HepG2 (cell line): ENCODE measurements around the gene ZNF74. TPM values are rescaled to one million over a fixed set of nuclear protein-coding genes. Genes with fewer than 3 reads are reported as not detected.
"Not testable (repeated sequence)": the region's sequence is repeated elsewhere in the genome, so short reads cannot be mapped to it uniquely, and the experiment has no call there.

Experiments used
- ATAC-seq: fragments of 200-7000 bp; cut with Tn5 transposase; 3 replicates; pipeline ENCODE4 v1.9.1; 2020; ENCODE audit warnings: mild to moderate bottlenecking, moderate library complexity
- BruUV-seq: library from RNA; stranded (reverse); fragments of 400-500 nt; replicated peaks from 2 replicates; lab custom pipeline; 2021; lab: Mats Ljungman, UMichigan
- CTCF ChIA-PET: fragments of 300-600 bp; formaldehyde crosslinking; extraction: SDS; loops from one replicate; lab custom pipeline; 2021; ENCODE audit warnings: low total read pairs, inconsistent platforms, low intra/inter-chr PET ratio; lab: Yijun Ruan, JAX
- POLR2A ChIA-PET: fragments of 350-600 bp; sonication (Branson Sonifier 250); formaldehyde crosslinking; loops from one replicate; lab custom pipeline; 2020; ENCODE audit warnings: antibody characterized with exemption, inconsistent platforms; lab: Yijun Ruan, JAX
- DNase-seq: peaks from one replicate; pipeline ENCODE4 v3.0.0-alpha.2; 2015; ENCODE audit warnings: low spot score
- FAIRE-seq: peaks from 3 replicates; lab custom pipeline; 2011; peaks lifted over from hg19 to GRCh38; lab: Jason Lieb, UNC
- H2AFZ ChIP-seq: one replicate; pipeline ENCODE4 v1.6.1; 2011; ENCODE audit warnings: low read length, inconsistent platforms
- H3K27ac ChIP-seq: fragments of 300-600 bp; 3 replicates; pipeline ENCODE4 v1.8.0; 2011; ENCODE audit warnings: mixed run types, mild to moderate bottlenecking, mixed read lengths, low read length, inconsistent platforms; ENCODE audit not compliant: insufficient read depth; ENCODE audit errors: extremely low read length
- H3K27me3 ChIP-seq, 2 experiments: fragments of 200-600 bp in 1 of 2; 2 replicates in 1 of 2; 3 replicates in 1 of 2; pipeline versions ENCODE4 v1.6.0 to v1.8.0; 2011; ENCODE audit warnings: low read length in 2 of 2, mild to moderate bottlenecking in 2 of 2, moderate library complexity in 2 of 2, inconsistent platforms in 1 of 2; ENCODE audit not compliant: insufficient read depth in 2 of 2, control insufficient read depth in 1 of 2
- H3K36me3 ChIP-seq, 2 experiments: fragments of 200-600 bp in 1 of 2; replicated peaks in 1 of 2; 2 replicates in 1 of 2; 3 replicates in 1 of 2; pipeline versions ENCODE4 v1.5.1 to v1.8.0; 2011; ENCODE audit warnings: low read length in 2 of 2, inconsistent platforms in 1 of 2; ENCODE audit not compliant: insufficient read depth in 2 of 2, control insufficient read depth in 1 of 2
- H3K4me1 ChIP-seq: 2 replicates; pipeline ENCODE4 v1.5.1; 2012; ENCODE audit warnings: low read length, inconsistent platforms; ENCODE audit not compliant: insufficient read depth
- H3K4me2 ChIP-seq: 2 replicates; pipeline ENCODE4 v1.6.0; 2011; ENCODE audit warnings: low read depth, low read length, inconsistent platforms
- H3K4me3 ChIP-seq, 3 experiments: fragments of 200-600 bp in 1 of 3; sonication (generic), shearing (Covaris generic) in 1 of 3; replicated peaks in 1 of 3; 2 replicates each; pipeline ENCODE4 v1.5.1; 2011 to 2016; ENCODE audit warnings: low read length in 3 of 3, inconsistent platforms in 2 of 3, low read depth in 2 of 3, mild to moderate bottlenecking in 2 of 3, control low read depth in 1 of 3, mixed read lengths in 1 of 3; ENCODE audit not compliant: insufficient read depth in 1 of 3
- H3K79me2 ChIP-seq: one replicate; pipeline ENCODE4 v1.6.1; 2011; ENCODE audit warnings: low read length, inconsistent platforms; ENCODE audit not compliant: insufficient read depth
- H3K9ac ChIP-seq: 2 replicates; pipeline ENCODE4 v1.6.0; 2011; ENCODE audit warnings: mild to moderate bottlenecking, low read depth, low read length, inconsistent platforms; ENCODE audit not compliant: insufficient read depth
- H3K9me3 ChIP-seq: 2 replicates; pipeline ENCODE4 v1.5.1; 2012; ENCODE audit warnings: mild to moderate bottlenecking, low read length
- H4K20me1 ChIP-seq: 2 replicates; pipeline ENCODE4 v1.6.0; 2011; ENCODE audit warnings: inconsistent platforms, mild to moderate bottlenecking, low read length, moderate library complexity; ENCODE audit not compliant: insufficient read depth
- ASH2L ChIP-seq: fragments of 300-600, 200-600 bp; sonication (generic); IDR thresholded peaks from 2 replicates; pipeline ENCODE4 v1.7.0; 2017; ENCODE audit warnings: low read depth, mild to moderate bottlenecking, moderate library complexity, mixed read lengths, low read length; ENCODE audit not compliant: insufficient read length
- CHCHD3 ChIP-seq: sonication (generic); formaldehyde crosslinking; IDR thresholded peaks from 2 replicates; pipeline ENCODE4 v1.8.0; 2022; ENCODE audit warnings: mild to moderate bottlenecking, missing genetic modification reagents, moderate library complexity
- JUNB ChIP-seq: sonication (generic); formaldehyde crosslinking; IDR thresholded peaks from 2 replicates; pipeline ENCODE4 v1.8.0; 2022; ENCODE audit warnings: missing genetic modification reagents, mild to moderate bottlenecking, borderline replicate concordance
- MIER3 ChIP-seq: IDR thresholded peaks from 2 replicates; pipeline ENCODE4 v1.6.1; 2016; ENCODE audit warnings: missing compliant biosample characterization, borderline replicate concordance
- ZNF468 ChIP-seq: sonication (generic); formaldehyde crosslinking; IDR thresholded peaks from 2 replicates; pipeline ENCODE4 v1.8.0; 2022; ENCODE audit warnings: mild to moderate bottlenecking, moderate library complexity, missing genetic modification reagents
- ZNF747 ChIP-seq: sonication (generic); formaldehyde crosslinking; IDR thresholded peaks from 2 replicates; pipeline ENCODE4 v1.8.1; 2023; ENCODE audit warnings: missing genetic modification reagents, mild to moderate bottlenecking, borderline replicate concordance
- ZNF780A ChIP-seq: sonication (generic); formaldehyde crosslinking; IDR thresholded peaks from 2 replicates; pipeline ENCODE4 v1.8.0; 2022; ENCODE audit warnings: mild to moderate bottlenecking, missing genetic modification reagents, moderate library complexity
- ZNF790 ChIP-seq: sonication (generic); formaldehyde crosslinking; IDR thresholded peaks from 2 replicates; pipeline ENCODE4 v1.8.0; 2022; ENCODE audit warnings: missing genetic modification reagents, mild to moderate bottlenecking, borderline replicate concordance
- WGBS: methylation state at CpG from one replicate; pipeline ENCODE4 v1.1.6; 2017; ENCODE audit warnings: low lambda C conversion rate; 5-methylcytosine and 5-hydroxymethylcytosine counted together
- in situ Hi-C: cut with HindIII; loops from 2 replicates; pipeline ENCODE4 v1.10.0; 2017; ENCODE audit warnings: low pct_unique_long_range_greater_than_20kb; ENCODE audit not compliant: extremely low pct_ligation_motif_present
- intact Hi-C: fragments of 100-400 bp; cut with micrococcal nuclease; formaldehyde crosslinking; loops from one replicate; pipeline ENCODE4 v1.10.0; 2022; ENCODE audit not compliant: unreplicated experiment
- polyA plus RNA-seq, 8 experiments: library from polyadenylated mRNA; depleted of rRNA in 3 of 8; stranded (reverse) in 7 of 8; unstranded in 1 of 8; fragments of >200 nt; fragmentation: Illumina TruSeq in 4 of 8; extraction: Trizol in 4 of 8; gene quantifications; 2 replicates each; pipeline versions ENCODE4 v1.2.1 to v1.2.3, GENCODE V29; 2011 to 2016; ENCODE audit warnings: low read depth in 4 of 8, missing spikeins in 1 of 8, mixed read lengths in 1 of 8; ENCODE audit not compliant: insufficient read depth in 1 of 8
- total RNA-seq, 5 experiments: library from RNA; depleted of rRNA; stranded (reverse); fragments of >200 nt; fragmentation: Illumina TruSeq; extraction: Trizol; gene quantifications; 2 replicates each; pipeline ENCODE4 v1.2.3, GENCODE V29; 2016; ENCODE audit warnings: low read depth in 1 of 5
- TF ChIP-seq, protein P1 (sequence below): sonication (generic); formaldehyde crosslinking; IDR thresholded peaks from 2 replicates; pipeline ENCODE4 v1.8.0; 2023; ENCODE audit warnings: mild to moderate bottlenecking, missing genetic modification reagents
- TF ChIP-seq, protein P2 (sequence below): sonication (generic); formaldehyde crosslinking; IDR thresholded peaks from 2 replicates; pipeline ENCODE4 v1.5.0; 2020; ENCODE audit warnings: mild to moderate bottlenecking, missing genetic modification reagents
- TF ChIP-seq, protein P3 (sequence below): sonication (generic); formaldehyde crosslinking; IDR thresholded peaks from 2 replicates; pipeline ENCODE4 v1.4.0; 2020; ENCODE audit warnings: missing genetic modification reagents

Gene ZNF74
- total and polyA plus RNA-seq, 2 of the 13 experiments (the other 11 are each of a cell fraction or from before 2014, with no cell fraction given) = 6.3 to 9.1 TPM

DNA sequence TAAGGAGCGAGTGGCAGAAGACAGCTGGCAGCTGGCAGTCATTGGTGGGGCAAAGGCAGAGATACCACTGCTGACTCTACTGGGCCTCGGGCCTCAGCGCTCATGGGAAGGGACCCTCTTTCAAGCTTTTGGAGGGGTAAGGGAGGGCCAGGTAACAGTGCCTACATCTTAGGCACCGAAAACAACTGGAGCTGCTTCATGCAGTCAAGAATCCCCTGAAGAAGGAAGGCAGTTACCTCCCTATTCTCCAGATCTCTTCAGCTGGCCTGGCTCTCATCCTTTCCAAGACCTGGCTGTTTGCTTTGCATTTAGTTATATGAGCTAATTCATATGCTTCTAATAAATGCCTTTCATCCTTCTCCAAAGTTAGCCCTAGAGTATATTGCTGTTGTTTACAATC is 15.8 kb upstream of the ZNF74 start:
- DNase-seq = no peak
- WGBS = 31% methylated on average over 2 of the region's 4 CpGs
- Histone ChIP-seq H3K27me3 (peaks cover 0 to 15% of the 10 kb centered on the region in 2 experiments; a peak in 2 of 5 replicates), H3K27ac (no peak overlapping the region), H3K9me3 (no peaks in the 10 kb centered on the region), H3K4me2 (no peak overlapping the region), H3K79me2 (no peaks in the 10 kb centered on the region), H3K4me1 (no peaks in the 10 kb centered on the region), H3K36me3 (no peaks in the 10 kb centered on the region), H3K4me3 (no peak overlapping the region), H3K9ac (no peak overlapping the region), H4K20me1 (0 out of 2 replicates have a peak, but pooled peaks cover 2% of the 10 kb centered on the region), H2AFZ (no peak overlapping the region)
- POLR2A ChIA-PET = no interaction called here
- TF ChIP-seq ZNF468 (CRISPR knock-in tag) (no peak), MIER3 (no peak), ZNF747 (CRISPR knock-in tag) (no peak), JUNB (CRISPR knock-in tag) (no peak), CHCHD3 (CRISPR knock-in tag) (no peak), ZNF790 (CRISPR knock-in tag) (no peak), ASH2L (no peak), ZNF780A (CRISPR knock-in tag) (no peak)
- TF ChIP-seq, protein P1, sequence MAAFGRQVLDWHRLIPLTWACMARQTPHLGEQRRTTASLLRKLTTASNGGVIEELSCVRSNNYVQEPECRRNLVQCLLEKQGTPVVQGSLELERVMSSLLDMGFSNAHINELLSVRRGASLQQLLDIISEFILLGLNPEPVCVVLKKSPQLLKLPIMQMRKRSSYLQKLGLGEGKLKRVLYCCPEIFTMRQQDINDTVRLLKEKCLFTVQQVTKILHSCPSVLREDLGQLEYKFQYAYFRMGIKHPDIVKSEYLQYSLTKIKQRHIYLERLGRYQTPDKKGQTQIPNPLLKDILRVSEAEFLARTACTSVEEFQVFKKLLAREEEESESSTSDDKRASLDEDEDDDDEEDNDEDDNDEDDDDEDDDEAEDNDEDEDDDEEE (CRISPR knock-in tag) = no peak
- TF ChIP-seq, protein P2, sequence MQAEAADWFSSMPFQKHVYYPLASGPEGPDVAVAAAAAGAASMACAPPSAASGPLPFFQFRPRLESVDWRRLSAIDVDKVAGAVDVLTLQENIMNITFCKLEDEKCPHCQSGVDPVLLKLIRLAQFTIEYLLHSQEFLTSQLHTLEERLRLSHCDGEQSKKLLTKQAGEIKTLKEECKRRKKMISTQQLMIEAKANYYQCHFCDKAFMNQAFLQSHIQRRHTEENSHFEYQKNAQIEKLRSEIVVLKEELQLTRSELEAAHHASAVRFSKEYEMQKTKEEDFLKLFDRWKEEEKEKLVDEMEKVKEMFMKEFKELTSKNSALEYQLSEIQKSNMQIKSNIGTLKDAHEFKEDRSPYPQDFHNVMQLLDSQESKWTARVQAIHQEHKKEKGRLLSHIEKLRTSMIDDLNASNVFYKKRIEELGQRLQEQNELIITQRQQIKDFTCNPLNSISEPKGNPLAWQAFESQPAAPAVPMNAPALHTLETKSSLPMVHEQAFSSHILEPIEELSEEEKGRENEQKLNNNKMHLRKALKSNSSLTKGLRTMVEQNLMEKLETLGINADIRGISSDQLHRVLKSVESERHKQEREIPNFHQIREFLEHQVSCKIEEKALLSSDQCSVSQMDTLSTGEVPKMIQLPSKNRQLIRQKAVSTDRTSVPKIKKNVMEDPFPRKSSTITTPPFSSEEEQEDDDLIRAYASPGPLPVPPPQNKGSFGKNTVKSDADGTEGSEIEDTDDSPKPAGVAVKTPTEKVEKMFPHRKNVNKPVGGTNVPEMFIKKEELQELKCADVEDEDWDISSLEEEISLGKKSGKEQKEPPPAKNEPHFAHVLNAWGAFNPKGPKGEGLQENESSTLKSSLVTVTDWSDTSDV (CRISPR knock-in tag) = no peak
- TF ChIP-seq, protein P3, sequence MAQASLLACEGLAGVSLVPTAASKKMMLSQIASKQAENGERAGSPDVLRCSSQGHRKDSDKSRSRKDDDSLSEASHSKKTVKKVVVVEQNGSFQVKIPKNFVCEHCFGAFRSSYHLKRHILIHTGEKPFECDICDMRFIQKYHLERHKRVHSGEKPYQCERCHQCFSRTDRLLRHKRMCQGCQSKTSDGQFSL (CRISPR knock-in tag) = no peak
- BruUV-seq = no TSS peak
- FAIRE-seq = no peak
- intact Hi-C loops (no loop called here), in situ Hi-C loops (no loop called here)
- ATAC-seq = no peak
- CTCF ChIA-PET = no interaction called here

DNA sequence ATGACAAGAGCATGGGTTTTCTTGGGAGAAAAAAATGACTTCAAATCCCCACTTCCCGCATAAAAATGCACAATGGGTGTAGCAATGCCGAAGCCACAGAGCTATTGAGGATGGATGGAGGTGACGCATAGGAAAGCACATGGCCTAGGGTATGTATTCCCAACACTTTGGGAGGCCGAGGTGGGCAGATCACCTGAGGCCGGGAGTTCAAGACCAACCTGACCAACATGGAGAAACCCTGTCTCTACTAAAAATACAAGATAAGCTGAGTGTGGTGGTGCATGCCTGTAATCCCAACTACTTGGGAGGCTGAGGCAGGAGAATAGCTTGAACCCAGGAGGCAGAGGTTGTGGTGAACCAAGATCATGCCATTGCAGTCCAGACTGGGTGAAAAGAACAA is 15.3 kb upstream of the ZNF74 start:
- in situ Hi-C loops, ATAC-seq: not testable (repeated sequence)

More for the DNA sequence above, 15.3 kb upstream of the ZNF74 start:
- 11% methylated on average over 5 of the region's 5 CpGs for WGBS
- POLR2A ChIA-PET, H4K20me1 ChIP-seq, H3K27ac ChIP-seq, H3K9me3 ChIP-seq, H3K4me1 ChIP-seq, H3K36me3 ChIP-seq, H3K79me2 ChIP-seq, FAIRE-seq, H2AFZ ChIP-seq, intact Hi-C loops, DNase-seq, BruUV-seq, CTCF ChIA-PET, H3K4me3 ChIP-seq, H3K9ac ChIP-seq, H3K4me2 ChIP-seq: not testable (repeated sequence)
- H3K27me3 ChIP-seq = peaks cover 0 to 15% of the 10 kb centered on the region in 2 experiments; a peak in 2 of 5 replicates
